GM12878 (cell line): ENCODE measurements around the gene GRAMD1A. TPM values are rescaled to one million over a fixed set of nuclear protein-coding genes. Genes with fewer than 3 reads are reported as not detected.

Experiments
- ATAC-seq: fragments of 200-7000 bp; cut with Tn5 transposase; 3 replicates; pipeline ENCODE4 v1.9.1; 2020; ENCODE audit warnings: mild to moderate bottlenecking, moderate library complexity
- BruUV-seq: library from RNA; stranded (reverse); fragments of 400-500 nt; replicated peaks from 2 replicates; lab custom pipeline; 2021; lab: Mats Ljungman, UMichigan
- CTCF ChIA-PET: fragments of 300-600 bp; sonication (Branson Sonifier 250); formaldehyde crosslinking; extraction: SDS; loops from one replicate; lab custom pipeline; 2021; ENCODE audit warnings: inconsistent platforms; lab: Yijun Ruan, JAX
- POLR2A ChIA-PET: fragments of 350-600 bp; formaldehyde crosslinking; extraction: SDS; loops from one replicate; lab custom pipeline; 2021; ENCODE audit warnings: inconsistent platforms; lab: Charles Lee
- RAD21 ChIA-PET: fragments of 300-600 bp; sonication (Branson Sonifier 250); formaldehyde crosslinking; loops from one replicate; lab custom pipeline; 2023; ENCODE audit warnings: antibody characterized with exemption; ENCODE audit not compliant: unreplicated experiment; lab: Charles Lee
- SMC1A ChIA-PET: fragments of 300-600 bp; sonication (Branson Sonifier 250); formaldehyde crosslinking; loops from one replicate; lab custom pipeline; 2023; ENCODE audit not compliant: unreplicated experiment, uncharacterized antibody; lab: Charles Lee
- DNase-seq: peaks from one replicate; pipeline ENCODE4 v3.0.0-alpha.2; 2011; ENCODE audit warnings: low read depth, low spot score
- FAIRE-seq: peaks from 3 replicates; lab custom pipeline; 2011; peaks lifted over from hg19 to GRCh38; lab: Jason Lieb, UNC
- H2AFZ ChIP-seq: 2 replicates; pipeline ENCODE4 v1.6.0; 2011; ENCODE audit warnings: low read depth, low read length, control low read depth; ENCODE audit not compliant: control insufficient read depth
- H3K27ac ChIP-seq: 2 replicates; pipeline ENCODE4 v1.5.1; 2011; ENCODE audit warnings: control low read depth; ENCODE audit not compliant: control insufficient read depth, insufficient read depth
- H3K27me3 ChIP-seq, 2 experiments: replicated peaks in 1 of 2; 2 replicates each; pipeline versions ENCODE4 v1.6.0 to v1.6.1; 2011; ENCODE audit warnings: low read length in 1 of 2; ENCODE audit not compliant: control insufficient read depth in 2 of 2, insufficient read depth in 2 of 2
- H3K36me3 ChIP-seq, 2 experiments: 2 replicates each; pipeline ENCODE4 v1.5.1; 2011; ENCODE audit warnings: low read length in 1 of 2; ENCODE audit not compliant: control insufficient read depth in 2 of 2, insufficient read depth in 2 of 2
- H3K4me1 ChIP-seq: 2 replicates; pipeline ENCODE4 v1.6.1; 2011; ENCODE audit warnings: mild to moderate bottlenecking, low read length, moderate library complexity, mixed read lengths; ENCODE audit not compliant: control insufficient read depth, insufficient read depth
- H3K4me2 ChIP-seq: 2 replicates; pipeline ENCODE4 v1.6.0; 2011; ENCODE audit warnings: control low read depth; ENCODE audit not compliant: control insufficient read depth, insufficient read depth
- H3K4me3 ChIP-seq: fragments of 200-600 bp; sonication (generic); 2 replicates; pipeline ENCODE4 v1.5.1; 2016
- H3K79me2 ChIP-seq: 2 replicates; pipeline ENCODE4 v1.6.0; 2011; ENCODE audit warnings: low read length; ENCODE audit not compliant: control insufficient read depth, insufficient read depth
- H3K9ac ChIP-seq: 2 replicates; pipeline ENCODE4 v1.8.0; 2011; ENCODE audit warnings: low read length, control low read depth, mixed read lengths; ENCODE audit not compliant: control insufficient read depth, insufficient read depth
- H3K9me3 ChIP-seq: replicated peaks from 3 replicates; pipeline ENCODE4 v1.5.1; 2011; ENCODE audit warnings: mild to moderate bottlenecking, low read length; ENCODE audit not compliant: control insufficient read depth, insufficient read depth
- H4K20me1 ChIP-seq: 2 replicates; pipeline ENCODE4 v1.6.0; 2011; ENCODE audit not compliant: control insufficient read depth, insufficient read depth
- ATF2 ChIP-seq: IDR thresholded peaks from 2 replicates; pipeline ENCODE4 v1.6.1; 2012; ENCODE audit warnings: low read length, inconsistent platforms
- CEBPZ ChIP-seq: fragments of 150-350 bp; IDR thresholded peaks from 2 replicates; pipeline ENCODE4 v1.6.1; 2016; ENCODE audit warnings: low read depth, low read length
- CUX1 ChIP-seq: IDR thresholded peaks from 2 replicates; pipeline ENCODE4 v1.6.1; 2012; ENCODE audit warnings: improper control_type of control experiment, low read depth, low read length; ENCODE audit not compliant: insufficient replicate concordance
- ETV6 ChIP-seq, 2 experiments: fragments of 450-650 bp in 1 of 2; IDR thresholded peaks in 1 of 2; conservative IDR thresholded peaks in 1 of 2; 2 replicates each; pipeline ENCODE4 v1.6.1; 2014; ENCODE audit warnings: antibody characterized with exemption in 1 of 2, borderline replicate concordance in 1 of 2, low read depth in 1 of 2, mild to moderate bottlenecking in 1 of 2, moderate library complexity in 1 of 2
- IRF4 ChIP-seq: IDR thresholded peaks from 2 replicates; pipeline ENCODE4 v1.6.1; 2011; ENCODE audit warnings: low read depth, low read length
- MEF2B ChIP-seq: fragments of 450-650 bp; IDR thresholded peaks from 2 replicates; pipeline ENCODE4 v1.6.1; 2018; ENCODE audit warnings: mild to moderate bottlenecking, moderate library complexity; ENCODE audit not compliant: partially characterized antibody, poor library complexity, severe bottlenecking
- NFIC ChIP-seq: IDR thresholded peaks from 2 replicates; pipeline ENCODE4 v1.6.1; 2012; ENCODE audit warnings: low read depth, mild to moderate bottlenecking, inconsistent platforms, low read length, moderate library complexity
- NR2C1 ChIP-seq: fragments of 450-650 bp; IDR thresholded peaks from 2 replicates; pipeline ENCODE4 v1.6.1; 2017; ENCODE audit warnings: antibody characterized with exemption, mild to moderate bottlenecking, moderate library complexity
- PML ChIP-seq: IDR thresholded peaks from 2 replicates; pipeline ENCODE4 v1.6.1; 2012; ENCODE audit warnings: low read length, inconsistent platforms
- TCF12 ChIP-seq: IDR thresholded peaks from 2 replicates; pipeline ENCODE4 v1.6.1; 2011; ENCODE audit warnings: low read depth, mild to moderate bottlenecking, low read length
- WGBS: methylation state at CpG from one replicate; pipeline ENCODE4 v1.1.6; 2016; ENCODE audit warnings: low lambda C conversion rate; ENCODE audit not compliant: insufficient replicate concordance, insufficient coverage; ENCODE audit errors: missing lambda C conversion rate; 5-methylcytosine and 5-hydroxymethylcytosine counted together
- in situ Hi-C: fragments of 300-500 bp; cut with MboI; formaldehyde crosslinking; loops from 9 replicates; pipeline ENCODE4 v1.14.3; 2018; ENCODE audit warnings: mixed read lengths
- intact Hi-C: fragments of 100-400 bp; cut with micrococcal nuclease; formaldehyde crosslinking; loops from one replicate; pipeline ENCODE4 v1.14.2; 2022; ENCODE audit not compliant: unreplicated experiment
- polyA plus RNA-seq, 11 experiments: library from polyadenylated mRNA; depleted of rRNA in 4 of 11; unstranded in 6 of 11; stranded (reverse) in 5 of 11; fragments of >200 nt; fragmentation: Nextera tagmentation in 4 of 11; fragmentation: Illumina TruSeq in 1 of 11; extraction: Ambion mirVana in 4 of 11; extraction: Trizol in 1 of 11; gene quantifications; 1 replicate in 1 of 11; 2 replicates in 10 of 11; pipeline versions ENCODE4 v1.2.1 to v1.2.3, GENCODE V29; 2011 to 2016; ENCODE audit warnings: inconsistent platforms in 2 of 11, missing spikeins in 2 of 11, low read depth in 1 of 11
- total RNA-seq, 4 experiments: library from RNA; depleted of rRNA in 3 of 4; stranded (reverse); fragments of >200 nt in 3 of 4; fragmentation: Illumina TruSeq in 1 of 4; extraction: Trizol in 1 of 4; gene quantifications; 2 replicates each; pipeline versions ENCODE4 v1.2.1 to v1.2.3, GENCODE V29; 2013 to 2021

The GRAMD1A gene
- total and polyA plus RNA-seq, 10 of the 15 experiments (the other 5 are each of a cell fraction or from before 2014, with no cell fraction given) = 0.79 to 73.6 (median 35.3) TPM

DNA sequence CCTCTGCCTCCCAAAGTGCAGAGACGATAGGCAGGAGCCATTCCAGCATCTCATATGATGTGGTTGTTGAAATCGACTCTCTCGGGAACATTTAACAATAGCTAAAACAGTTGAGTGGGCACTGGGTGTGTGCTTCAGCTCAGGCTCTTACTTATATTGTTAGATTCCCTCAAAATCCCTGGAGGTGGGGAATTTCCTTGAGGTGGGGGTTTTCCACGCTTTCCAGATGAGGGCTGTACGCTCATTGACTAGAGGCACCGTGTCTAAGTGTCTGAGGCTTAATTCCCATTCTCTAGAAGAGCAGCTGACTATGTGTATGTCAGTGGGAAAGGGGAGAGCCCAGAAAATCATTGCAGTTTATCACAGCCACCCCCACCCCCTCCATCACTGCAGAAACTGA lies 10.8 kb upstream of the GRAMD1A start (continued):
- TF ChIP-seq PML = no peak
- no peak for TF ChIP-seq TCF12
- TF ChIP-seq ETV6 (conservative IDR thresholded peaks at IDR 0.05 in 1 of 2, IDR thresholded peaks at IDR 0.05 in 1 of 2; ENCODE audit: borderline replicate concordance in 1 of 2, low read depth in 1 of 2) = no peak
- peak; percentile 27 for TF ChIP-seq CUX1
- no peak for TF ChIP-seq NR2C1
- TF ChIP-seq, all 136 proteins: peak for 8

DNA sequence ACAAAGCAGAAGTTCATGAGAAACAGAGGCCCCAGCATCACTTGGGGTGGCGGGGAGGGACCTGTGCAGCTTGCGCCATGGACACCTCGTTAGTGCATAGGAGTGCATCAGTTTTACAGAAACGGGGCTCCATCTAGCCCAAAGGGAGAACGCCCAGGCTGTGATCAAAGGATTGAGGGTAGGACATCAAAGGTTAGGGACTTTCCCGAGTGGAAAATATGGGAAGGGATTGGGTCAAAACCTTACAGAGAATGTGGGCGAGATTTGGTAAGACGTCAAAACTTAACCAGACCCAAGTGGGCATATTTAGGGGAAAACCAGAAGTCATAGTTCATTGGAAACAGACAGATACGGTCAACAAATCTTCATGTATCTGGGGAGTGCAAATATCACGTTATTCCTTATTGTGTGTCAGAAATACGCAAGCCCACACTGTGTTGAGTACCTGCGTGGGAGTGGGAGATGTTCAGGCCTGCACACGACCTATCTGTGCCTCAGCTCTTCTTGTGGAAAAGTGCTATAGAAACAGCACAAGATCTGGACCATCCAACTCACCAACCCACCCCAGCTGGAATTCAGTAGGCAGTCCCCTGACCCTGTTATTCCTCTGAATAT lies 9.4 kb upstream of the GRAMD1A start:
- Histone ChIP-seq H3K27ac (peak overlapping the region; percentile 57), H3K9ac (no peak overlapping the region), H3K27me3 (no peaks in the 10 kb centered on the region), H3K9me3 (no peaks in the 10 kb centered on the region; the same call in 2 of the 3 replicates), H3K36me3 (no peaks in the 10 kb centered on the region), H3K4me1 (peaks cover 4% of the 10 kb centered on the region; the same call in 1 of the 2 replicates), H3K79me2 (no peaks in the 10 kb centered on the region), H3K4me2 (0 out of 2 replicates have a peak overlapping the region, but pooled peaks have one; percentile 12), H3K4me3 (no peak overlapping the region), H2AFZ (peak overlapping the region; percentile 38), H4K20me1 (no peaks in the 10 kb centered on the region)
- in situ Hi-C loops = no loop called here
- ChIA-PET RAD21 (interaction anchor here (1.4 to 3.4 kb wide), 6 partner anchors 9 to 23 kb away, joined by 3 to 33 read pairs (median 8); partner anchors contain the start of gene GRAMD1A), CTCF (interaction anchor here (2.0 to 4.6 kb wide), 2 partner anchors 11 to 18 kb away, joined by 6 to 26 read pairs; no protein-coding TSS in a partner anchor), SMC1A (interaction anchor here (1.4 to 2.6 kb wide), 4 partner anchors 9 to 17 kb away, joined by 3 to 17 read pairs (median 9); partner anchors contain the start of gene GRAMD1A), POLR2A (interaction anchor here (1.3 to 3.1 kb wide), 2 partner anchors 10 to 21 kb away, joined by 3 to 38 read pairs; partner anchors contain the start of gene GRAMD1A)
- FAIRE-seq (peak; percentile 52), ATAC-seq (peak; percentile 80), DNase-seq (peak; percentile 69)
- no TSS peak for BruUV-seq
- under 1% methylated on average over 13 of the region's 13 CpGs for WGBS
- intact Hi-C loops = no loop called here
- no peak for TF ChIP-seq ETV6 (conservative IDR thresholded peaks at IDR 0.05 in 1 of 2, IDR thresholded peaks at IDR 0.05 in 1 of 2; ENCODE audit: borderline replicate concordance in 1 of 2, low read depth in 1 of 2)
- no peak for TF ChIP-seq MEF2B
- peak; percentile 73; the same call in 1 of the 2 replicates for TF ChIP-seq NFIC
- TF ChIP-seq IRF4 = 0 out of 2 replicates have a peak, but pooled peaks have one; percentile 32
- no peak for TF ChIP-seq CEBPZ
- peak; percentile 56; the same call in 1 of the 2 replicates for TF ChIP-seq ATF2
